Stimulated activated CD8-positive, alpha-beta memory T cell treated with anti-CD3 and anti-CD28 coated beads, Interleukin-4, amount 100 ng/mL, for 24 hours (primary cell): ENCODE data around the gene ZNF493.

ENCODE experiments used
- DNase-seq: peaks from one replicate; pipeline ENCODE4 v3.0.0-alpha.2; 2020; ENCODE audit warnings: low read depth

The ZNF493 gene

GRCh38 chr19:21396893-21397572 lies at the start of gene ZNF493:
Gene ZNF493, plus strand, starts transcription at chr19:21397133. Its CDS starts 105 bp downstream, at chr19:21397238.
- DNase-seq = peak; percentile 85

- no peak for DNase-seq
Measured at GRCh38 chr19:21352830-21353229, 44.1 kb upstream of the ZNF493 start.

- peak; percentile 68 for DNase-seq
Measured at GRCh38 chr19:21358768-21359451, 38.0 kb upstream of the ZNF493 start, which contains the start of gene ZNF738. Gene ZNF738, plus strand, starts transcription at chr19:21359000. Its CDS starts 141 bp downstream, at chr19:21359141.

GRCh38 chr19:21362291-21362690 lies 34.6 kb upstream of the ZNF493 start:
- no peak for DNase-seq

- no peak for DNase-seq
Measured at GRCh38 chr19:21383980-21384582, 12.9 kb upstream of the ZNF493 start.

- DNase-seq = no peak
Measured at GRCh38 chr19:21396121-21396520, 812 bp upstream of the ZNF493 start.

GRCh38 chr19:21398851-21399250 lies 1.9 kb downstream of the ZNF493 start:
- no peak for DNase-seq

GRCh38 chr19:21402303-21402985 lies 5.5 kb downstream of the ZNF493 start:
- DNase-seq = no peak

GRCh38 chr19:21410166-21410565 lies 13.2 kb downstream of the ZNF493 start:
- no peak for DNase-seq

GRCh38 chr19:21422244-21422643 lies 25.3 kb downstream of the ZNF493 start:
- no peak for DNase-seq

- DNase-seq = no peak
Measured at GRCh38 chr19:21423057-21424041, 26.4 kb downstream of the ZNF493 start.

GRCh38 chr19:21430675-21431074 lies 33.7 kb downstream of the ZNF493 start:
- DNase-seq = no peak

GRCh38 chr19:21432590-21432989 lies 35.7 kb downstream of the ZNF493 start:
- DNase-seq = no peak

GRCh38 chr19:21434516-21434915 lies 37.6 kb downstream of the ZNF493 start:
- DNase-seq = no peak

- no peak for DNase-seq
Measured at GRCh38 chr19:21434967-21435544, 38.1 kb downstream of the ZNF493 start.

- DNase-seq = no peak
Measured at GRCh38 chr19:21439201-21439751, 42.3 kb downstream of the ZNF493 start.

GRCh38 chr19:21440321-21440720 lies 43.4 kb downstream of the ZNF493 start:
- DNase-seq = no peak

- no peak for DNase-seq
Measured at GRCh38 chr19:21451187-21451586, 54.3 kb downstream of the ZNF493 start.

- DNase-seq = no peak
Measured at GRCh38 chr19:21454901-21455300, 58.0 kb downstream of the ZNF493 start.

- DNase-seq = no peak
Measured at GRCh38 chr19:21460686-21461085, 63.8 kb downstream of the ZNF493 start.

- no peak for DNase-seq
Measured at GRCh38 chr19:21462540-21462939, 65.6 kb downstream of the ZNF493 start.
